PC-3 (cell line): ENCODE results near the gene CIROP. TPM values are rescaled to one million over a fixed set of nuclear protein-coding genes. Genes with fewer than 3 reads are reported as not detected.

Experiments used
- ATAC-seq: fragments of 200-7000 bp; cut with Tn5 transposase; 2 replicates; pipeline ENCODE4 v1.9.1; 2020; ENCODE audit warnings: mild to moderate bottlenecking, moderate library complexity
- BruUV-seq: library from RNA; stranded (reverse); fragments of 400-500 nt; replicated peaks from 2 replicates; lab custom pipeline; 2021; lab: Mats Ljungman, UMichigan
- CTCF ChIA-PET: fragments of 300-600 bp; sonication (Branson Sonifier 250); formaldehyde crosslinking; loops from one replicate; lab custom pipeline; 2022; ENCODE audit warnings: antibody characterized with exemption; lab: Charles Lee
- POLR2A ChIA-PET: fragments of 300-600 bp; sonication (Branson Sonifier 250); formaldehyde crosslinking; loops from one replicate; lab custom pipeline; 2022; ENCODE audit warnings: antibody characterized with exemption; ENCODE audit not compliant: unreplicated experiment; lab: Charles Lee
- DNase-seq: peaks from one replicate; pipeline ENCODE4 v3.0.0-alpha.2; 2015
- H2AFZ ChIP-seq: fragments of 300-600 bp; sonication (generic); 2 replicates; pipeline ENCODE4 v1.6.0; 2016; ENCODE audit warnings: antibody characterized with exemption, low read length
- H3F3A ChIP-seq: fragments of 300-600 bp; sonication (generic); one replicate; pipeline ENCODE4 v1.6.0; 2017; ENCODE audit warnings: antibody characterized with exemption, low read length, control low read depth, mild to moderate bottlenecking; ENCODE audit not compliant: unreplicated experiment
- H3K27ac ChIP-seq: fragments of 300-600 bp; sonication (generic); 2 replicates; pipeline ENCODE4 v1.5.1; 2016; ENCODE audit warnings: mild to moderate bottlenecking, low read length
- H3K27me3 ChIP-seq: fragments of 300-600 bp; sonication (generic); 2 replicates; pipeline ENCODE4 v1.6.1; 2016; ENCODE audit warnings: low read length, mixed read lengths
- H3K36me3 ChIP-seq: fragments of 300-600 bp; sonication (generic); 2 replicates; pipeline ENCODE4 v1.6.1; 2016; ENCODE audit warnings: low read depth, mixed run types, low read length, mixed read lengths
- H3K4me1 ChIP-seq: fragments of 300-600 bp; sonication (generic); 2 replicates; pipeline ENCODE4 v1.5.1; 2016; ENCODE audit warnings: low read length; ENCODE audit not compliant: insufficient read depth
- H3K4me2 ChIP-seq: fragments of 300-600 bp; sonication (generic); 2 replicates; pipeline ENCODE4 v1.6.0; 2016; ENCODE audit warnings: low read length
- H3K4me3 ChIP-seq: fragments of 300-600 bp; sonication (generic); 2 replicates; pipeline ENCODE4 v1.5.1; 2016; ENCODE audit warnings: mild to moderate bottlenecking, low read length, mixed read lengths
- H3K79me2 ChIP-seq: fragments of 300-600 bp; sonication (generic); 2 replicates; pipeline ENCODE4 v1.6.1; 2017; ENCODE audit warnings: low read length, mixed read lengths
- H3K9ac ChIP-seq: fragments of 300-600 bp; sonication (generic); 2 replicates; pipeline ENCODE4 v1.6.0; 2016; ENCODE audit warnings: mild to moderate bottlenecking, low read length
- H3K9me2 ChIP-seq: fragments of 300-600 bp; sonication (generic); replicated peaks from 2 replicates; pipeline ENCODE4 v1.6.1; 2016; ENCODE audit warnings: mixed run types, low read length, mixed read lengths
- H3K9me3 ChIP-seq: fragments of 300-600 bp; sonication (generic); 2 replicates; pipeline ENCODE4 v1.6.1; 2016; ENCODE audit warnings: low read length, mixed read lengths
- H4K20me1 ChIP-seq: fragments of 300-600 bp; sonication (generic); 2 replicates; pipeline ENCODE4 v1.6.1; 2016; ENCODE audit warnings: low read length, mixed read lengths
- EZH2 ChIP-seq: fragments of 300-600 bp; sonication (generic); IDR thresholded peaks from one replicate; pipeline ENCODE4 v1.6.1; 2017; ENCODE audit warnings: antibody characterized with exemption, mild to moderate bottlenecking, low read length; ENCODE audit not compliant: unreplicated experiment
- EZH2phosphoT487 ChIP-seq: fragments of 300-600 bp; sonication (generic); IDR thresholded peaks from 2 replicates; pipeline ENCODE4 v1.6.1; 2018; ENCODE audit warnings: mild to moderate bottlenecking, antibody characterized with exemption, low read length, borderline replicate concordance
- intact Hi-C: fragments of 100-400 bp; cut with micrococcal nuclease; formaldehyde crosslinking; loops from 2 replicates; pipeline ENCODE4 v1.9.0; 2023
- total RNA-seq: library from RNA; depleted of rRNA; stranded (reverse); fragments of >200 nt; gene quantifications from 2 replicates; pipeline ENCODE4 v1.2.3, GENCODE V29; 2014
- TF ChIP-seq, protein P1 (sequence below): fragments of 300-600 bp; sonication (generic); conservative IDR thresholded peaks from 2 replicates; pipeline ENCODE4 v1.5.1; 2017; ENCODE audit warnings: antibody characterized with exemption, low read depth, mild to moderate bottlenecking, low read length

CIROP gene
- total RNA-seq, 1 experiment from 2014 or later = not detected

DNA sequence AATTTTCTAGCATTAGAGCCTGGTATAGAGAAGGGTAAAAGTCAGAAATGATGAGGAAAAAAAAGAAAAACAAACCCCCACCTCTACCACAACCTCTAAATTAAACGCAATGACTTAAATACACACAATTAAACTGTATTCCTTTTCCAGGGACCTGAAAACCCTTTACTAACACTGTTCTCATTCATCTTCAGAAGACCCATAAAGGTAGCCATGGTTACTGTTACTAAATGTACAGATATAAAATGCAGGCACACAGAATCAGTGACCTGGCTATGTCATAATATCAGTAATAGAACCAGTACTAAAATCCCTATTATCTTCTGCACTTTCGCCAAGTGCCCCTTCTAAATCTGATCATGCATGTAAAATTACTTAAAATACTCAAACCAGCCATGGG lies 11.3 kb downstream of the CIROP start:
- Histone ChIP-seq H3K9me3 (no peaks in the 10 kb centered on the region), H3K27ac (no peak overlapping the region), H3K4me1 (peaks cover 21% of the 10 kb centered on the region), H3K27me3 (no peaks in the 10 kb centered on the region), H2AFZ (no peak overlapping the region), H3K4me2 (peak overlapping the region; percentile 96), H3K36me3 (peaks cover 50% of the 10 kb centered on the region), H4K20me1 (peaks cover 29% of the 10 kb centered on the region), H3K9me2 (no peaks in the 10 kb centered on the region), H3K79me2 (peaks cover 70% of the 10 kb centered on the region), H3K4me3 (peak overlapping the region; percentile 95), H3K9ac (peak overlapping the region; percentile 96), H3F3A (no peaks in the 10 kb centered on the region)
- DNase-seq (no peak), ATAC-seq (no peak)
- ChIA-PET CTCF (interaction anchor here (2.5 kb wide), 1 partner anchor 25 kb away, joined by 45 read pairs; no protein-coding TSS in a partner anchor), POLR2A (interaction anchor here (0.6 kb wide), 1 partner anchor 15 kb away, joined by 6 read pairs; no protein-coding TSS in a partner anchor)
- BruUV-seq = no TSS peak
- intact Hi-C loops = no loop called here
- TF ChIP-seq, protein P1, sequence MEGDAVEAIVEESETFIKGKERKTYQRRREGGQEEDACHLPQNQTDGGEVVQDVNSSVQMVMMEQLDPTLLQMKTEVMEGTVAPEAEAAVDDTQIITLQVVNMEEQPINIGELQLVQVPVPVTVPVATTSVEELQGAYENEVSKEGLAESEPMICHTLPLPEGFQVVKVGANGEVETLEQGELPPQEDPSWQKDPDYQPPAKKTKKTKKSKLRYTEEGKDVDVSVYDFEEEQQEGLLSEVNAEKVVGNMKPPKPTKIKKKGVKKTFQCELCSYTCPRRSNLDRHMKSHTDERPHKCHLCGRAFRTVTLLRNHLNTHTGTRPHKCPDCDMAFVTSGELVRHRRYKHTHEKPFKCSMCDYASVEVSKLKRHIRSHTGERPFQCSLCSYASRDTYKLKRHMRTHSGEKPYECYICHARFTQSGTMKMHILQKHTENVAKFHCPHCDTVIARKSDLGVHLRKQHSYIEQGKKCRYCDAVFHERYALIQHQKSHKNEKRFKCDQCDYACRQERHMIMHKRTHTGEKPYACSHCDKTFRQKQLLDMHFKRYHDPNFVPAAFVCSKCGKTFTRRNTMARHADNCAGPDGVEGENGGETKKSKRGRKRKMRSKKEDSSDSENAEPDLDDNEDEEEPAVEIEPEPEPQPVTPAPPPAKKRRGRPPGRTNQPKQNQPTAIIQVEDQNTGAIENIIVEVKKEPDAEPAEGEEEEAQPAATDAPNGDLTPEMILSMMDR = no peak
- TF ChIP-seq EZH2phosphoT487 (no peak), EZH2 (no peak)

DNA sequence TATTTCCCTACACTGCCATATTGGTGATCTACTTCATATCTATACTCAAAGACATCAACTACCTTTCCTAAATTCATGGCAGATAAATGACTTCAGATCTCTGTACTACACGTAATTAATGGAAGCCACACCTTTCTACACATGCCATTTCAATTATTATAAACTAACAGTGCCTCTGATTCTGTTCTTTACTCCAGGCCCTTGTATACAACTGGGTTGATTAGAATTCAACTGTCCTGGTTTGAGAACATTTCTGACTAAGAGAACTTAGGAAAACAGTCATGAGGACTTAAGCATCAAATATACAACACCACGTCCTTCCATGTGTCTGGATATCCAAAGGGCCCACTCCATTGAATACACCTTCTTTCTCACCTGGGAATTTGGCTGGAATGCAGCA lies 11.7 kb downstream of the CIROP start:
- intact Hi-C loops = no loop called here
- no peaks in the 10 kb centered on the region for H3K27me3 ChIP-seq
- no peak for DNase-seq
- peaks cover 29% of the 10 kb centered on the region for H4K20me1 ChIP-seq
- H3K4me2 ChIP-seq = peak overlapping the region; percentile 96
- H3K36me3 ChIP-seq = peaks cover 50% of the 10 kb centered on the region
- peaks cover 66% of the 10 kb centered on the region for H3K79me2 ChIP-seq
- H2AFZ ChIP-seq = no peak overlapping the region
- CTCF ChIA-PET = no interaction called here
- no peak for ATAC-seq
- no TSS peak for BruUV-seq
- POLR2A ChIA-PET = no interaction called here
- H3F3A ChIP-seq = no peaks in the 10 kb centered on the region
- TF ChIP-seq EZH2phosphoT487 = no peak
- no peak for TF ChIP-seq EZH2
- TF ChIP-seq, protein P1 = no peak
- H3K4me1 ChIP-seq = peaks cover 21% of the 10 kb centered on the region
- H3K27ac ChIP-seq = no peak overlapping the region
- H3K9me3 ChIP-seq = no peaks in the 10 kb centered on the region
- H3K4me3 ChIP-seq = peak overlapping the region; percentile 95
- no peaks in the 10 kb centered on the region for H3K9me2 ChIP-seq
- no peak overlapping the region for H3K9ac ChIP-seq

DNA sequence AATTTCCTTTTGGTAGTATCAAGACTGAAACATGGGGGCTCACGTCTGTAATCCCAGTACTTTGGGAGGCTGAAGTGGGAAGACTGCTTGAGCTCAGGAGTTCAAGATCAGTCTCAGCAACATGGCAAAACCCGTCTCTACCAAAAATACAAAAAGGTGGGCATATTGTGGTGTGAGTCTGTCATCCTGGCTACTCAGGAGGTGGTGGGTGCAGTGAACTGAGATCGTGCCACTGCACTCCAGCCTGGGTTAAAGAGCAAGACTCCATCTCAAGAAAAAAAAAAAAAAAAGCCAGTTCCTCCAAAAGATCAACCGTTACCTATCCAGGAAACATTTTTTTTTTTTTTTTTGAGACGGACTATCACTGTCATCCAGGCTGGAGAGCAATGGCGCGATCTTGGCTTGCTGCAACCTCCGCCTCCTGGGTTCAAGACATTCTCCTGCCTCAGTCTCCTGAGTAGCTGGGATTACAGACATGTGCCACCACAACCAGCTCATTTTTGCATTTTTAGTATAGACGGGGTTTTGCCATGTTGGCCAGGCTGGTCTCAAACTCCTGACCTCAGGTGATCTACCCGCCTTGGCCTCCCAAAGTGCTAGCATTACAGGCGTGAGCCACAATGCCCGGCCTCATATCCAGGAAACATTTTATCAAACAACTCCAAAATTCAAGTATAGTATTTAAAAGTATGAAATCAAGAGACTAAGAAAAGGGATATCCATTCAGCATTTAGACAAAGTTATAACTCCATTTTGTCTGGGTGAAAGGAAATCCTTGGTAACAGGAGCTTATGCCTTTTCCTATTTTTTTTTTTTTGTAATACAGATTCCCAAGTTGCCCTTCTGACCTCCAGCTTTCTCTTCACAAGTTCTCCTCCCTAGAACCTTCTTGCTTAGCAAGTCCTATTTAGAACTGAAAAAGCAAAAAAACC lies 13.2 kb downstream of the CIROP start:
- Histone ChIP-seq H3K4me1 (peaks cover 14% of the 10 kb centered on the region), H3K27ac (no peak overlapping the region), H3K27me3 (no peaks in the 10 kb centered on the region), H3K4me3 (no peak overlapping the region), H3K4me2 (no peak overlapping the region), H3F3A (no peaks in the 10 kb centered on the region), H3K9me3 (no peaks in the 10 kb centered on the region), H3K9me2 (no peaks in the 10 kb centered on the region), H2AFZ (no peak overlapping the region), H3K9ac (no peak overlapping the region), H3K36me3 (peaks cover 55% of the 10 kb centered on the region), H3K79me2 (peaks cover 54% of the 10 kb centered on the region), H4K20me1 (peaks cover 18% of the 10 kb centered on the region)
- TF ChIP-seq, protein P1 = no peak
- TF ChIP-seq EZH2phosphoT487 = no peak
- CTCF ChIA-PET = interaction anchor here (0.5 kb wide), 1 partner anchor 22 kb away, joined by 4 read pairs; no protein-coding TSS in a partner anchor
- intact Hi-C loops = no loop called here
- ATAC-seq (no peak), DNase-seq (no peak)
- no TSS peak for BruUV-seq
- POLR2A ChIA-PET = no interaction called here
